H9 (cell line): Measurements from ENCODE around the gene TMEM116. TPM values are rescaled to one million over a fixed set of nuclear protein-coding genes. Genes with fewer than 3 reads are reported as not detected.

Source experiments
- DNase-seq: peaks from one replicate; pipeline ENCODE4 v3.0.0-alpha.2; 2017
- H2AFZ ChIP-seq: one replicate; pipeline ENCODE4 v1.6.1; 2013; ENCODE audit warnings: mild to moderate bottlenecking, low read length, control low read depth, moderate library complexity
- H2AK5ac ChIP-seq: 2 replicates; pipeline ENCODE4 v1.6.1; 2013; ENCODE audit warnings: low read length, control low read depth, mixed read lengths; ENCODE audit not compliant: insufficient read length
- H2BK120ac ChIP-seq: one replicate; pipeline ENCODE4 v1.6.1; 2013; ENCODE audit warnings: low read depth, mild to moderate bottlenecking, low read length, control low read depth, inconsistent platforms; ENCODE audit not compliant: poor library complexity, severe bottlenecking
- H2BK12ac ChIP-seq: 2 replicates; pipeline ENCODE4 v1.6.1; 2013; ENCODE audit warnings: low read length, control low read depth, mixed read lengths, low read depth; ENCODE audit not compliant: insufficient read length
- H2BK15ac ChIP-seq: 2 replicates; pipeline ENCODE4 v1.6.1; 2013; ENCODE audit warnings: low read depth, low read length, control low read depth
- H2BK20ac ChIP-seq: one replicate; pipeline ENCODE4 v1.6.1; 2013; ENCODE audit warnings: low read depth, mild to moderate bottlenecking, low read length, control low read depth, inconsistent platforms; ENCODE audit not compliant: poor library complexity, severe bottlenecking
- H2BK5ac ChIP-seq: 2 replicates; pipeline ENCODE4 v1.6.1; 2013; ENCODE audit warnings: low read length, control low read depth, mixed read lengths; ENCODE audit not compliant: insufficient read length
- H3K14ac ChIP-seq: 2 replicates; pipeline ENCODE4 v1.6.1; 2013; ENCODE audit warnings: low read length, control low read depth; ENCODE audit not compliant: insufficient read depth
- H3K18ac ChIP-seq: 2 replicates; pipeline ENCODE4 v1.6.1; 2013; ENCODE audit warnings: low read depth, mild to moderate bottlenecking, mixed read lengths, low read length, control low read depth; ENCODE audit not compliant: insufficient read length
- H3K23ac ChIP-seq: 2 replicates; pipeline ENCODE4 v1.6.1; 2013; ENCODE audit warnings: low read length, control low read depth, mixed read lengths, low read depth; ENCODE audit not compliant: insufficient read length
- H3K23me2 ChIP-seq: 2 replicates; pipeline ENCODE4 v1.6.1; 2013; ENCODE audit warnings: low read depth, mild to moderate bottlenecking, mixed read lengths, low read length, control low read depth; ENCODE audit not compliant: insufficient read length, poor library complexity, severe bottlenecking
- H3K27ac ChIP-seq: 2 replicates; pipeline ENCODE4 v1.5.1; 2013; ENCODE audit warnings: low read length, control low read depth, mixed read lengths, low read depth; ENCODE audit not compliant: insufficient read length
- H3K27me3 ChIP-seq: 2 replicates; pipeline ENCODE4 v1.6.1; 2013; ENCODE audit warnings: low read length, control low read depth, inconsistent platforms; ENCODE audit not compliant: insufficient read depth
- H3K4ac ChIP-seq: 2 replicates; pipeline ENCODE4 v1.6.1; 2013; ENCODE audit warnings: low read depth, mild to moderate bottlenecking, control low read depth, inconsistent platforms, low read length, moderate library complexity
- H3K4me1 ChIP-seq: 2 replicates; pipeline ENCODE4 v1.6.1; 2013; ENCODE audit warnings: low read length, control low read depth, inconsistent platforms; ENCODE audit not compliant: insufficient read depth
- H3K4me2 ChIP-seq: 2 replicates; pipeline ENCODE4 v1.6.1; 2013; ENCODE audit warnings: low read length, control low read depth, mixed read lengths; ENCODE audit not compliant: insufficient read length, insufficient read depth
- H3K56ac ChIP-seq: 2 replicates; pipeline ENCODE4 v1.6.1; 2013; ENCODE audit warnings: low read depth, mild to moderate bottlenecking, mixed read lengths, low read length, control low read depth; ENCODE audit not compliant: insufficient read length
- H3K79me1 ChIP-seq: 2 replicates; pipeline ENCODE4 v1.6.1; 2013; ENCODE audit warnings: low read depth, mild to moderate bottlenecking, moderate library complexity, low read length, control low read depth, inconsistent platforms; ENCODE audit not compliant: insufficient read depth, poor library complexity, severe bottlenecking
- H3K79me2 ChIP-seq: 2 replicates; pipeline ENCODE4 v1.6.1; 2013; ENCODE audit warnings: low read length, control low read depth, inconsistent platforms; ENCODE audit not compliant: insufficient read depth
- H3K9ac ChIP-seq: 2 replicates; pipeline ENCODE4 v1.6.1; 2013; ENCODE audit warnings: low read length, control low read depth, mixed read lengths; ENCODE audit not compliant: insufficient read length; ENCODE audit errors: extremely low read depth
- H3K9me3 ChIP-seq: one replicate; pipeline ENCODE4 v1.6.1; 2013; ENCODE audit warnings: low read depth, low read length, inconsistent platforms; ENCODE audit not compliant: control insufficient read depth
- H3T11ph ChIP-seq: one replicate; pipeline ENCODE4 v1.6.1; 2013; ENCODE audit warnings: mild to moderate bottlenecking, low read length, control low read depth, inconsistent platforms
- H4K20me1 ChIP-seq: one replicate; pipeline ENCODE4 v1.6.1; 2013; ENCODE audit not compliant: control insufficient read depth, insufficient read length, insufficient read depth
- H4K5ac ChIP-seq: 2 replicates; pipeline ENCODE4 v1.6.1; 2013; ENCODE audit warnings: low read depth, mild to moderate bottlenecking, mixed read lengths, low read length, control low read depth; ENCODE audit not compliant: insufficient read length
- H4K8ac ChIP-seq: replicated peaks from 2 replicates; pipeline ENCODE4 v1.6.1; 2013; ENCODE audit warnings: low read length, control low read depth, mixed read lengths, low read depth; ENCODE audit not compliant: insufficient read length
- H4K91ac ChIP-seq: 2 replicates; pipeline ENCODE4 v1.6.1; 2013; ENCODE audit warnings: low read depth, mild to moderate bottlenecking, moderate library complexity, mixed read lengths, low read length, control low read depth; ENCODE audit not compliant: insufficient read length
- H3K27ac Mint-ChIP-seq, 3 experiments: 2 replicates in 2 of 3; 3 replicates in 1 of 3; pipeline ENCODE4 v1.8.0; 2020 to 2021; ENCODE audit warnings: mixed read lengths in 3 of 3, mild to moderate bottlenecking in 1 of 3, moderate library complexity in 1 of 3
- H3K27me3 Mint-ChIP-seq: 2 replicates; pipeline ENCODE4 v1.8.0; 2021; ENCODE audit warnings: low read depth, mild to moderate bottlenecking, moderate library complexity, mixed read lengths
- H3K36me3 Mint-ChIP-seq, 3 experiments: 2 replicates in 2 of 3; 3 replicates in 1 of 3; pipeline ENCODE4 v1.8.0; 2020 to 2021; ENCODE audit warnings: low read depth in 3 of 3, mixed read lengths in 3 of 3; ENCODE audit not compliant: insufficient read depth in 1 of 3
- H3K4me1 Mint-ChIP-seq, 2 experiments: 2 replicates each; pipeline ENCODE4 v1.8.0; 2020; ENCODE audit warnings: mixed read lengths in 2 of 2
- H3K4me3 Mint-ChIP-seq, 2 experiments: 2 replicates in 1 of 2; 3 replicates in 1 of 2; pipeline ENCODE4 v1.8.0; 2020 to 2021; ENCODE audit warnings: mild to moderate bottlenecking in 2 of 2, mixed read lengths in 2 of 2, moderate library complexity in 1 of 2
- H3K9me3 Mint-ChIP-seq, 2 experiments: 2 replicates in 1 of 2; 3 replicates in 1 of 2; pipeline ENCODE4 v1.8.0; 2020; ENCODE audit warnings: mild to moderate bottlenecking in 2 of 2, mixed read lengths in 2 of 2, moderate library complexity in 1 of 2
- WGBS: extraction: QIAGEN DNeasy Blood & Tissue Kit; methylation state at CpG from one replicate; pipeline ENCODE4 v1.1.7; 2013; ENCODE audit warnings: missing lambda C conversion rate, low lambda C conversion rate, mixed read lengths; ENCODE audit not compliant: insufficient read length; ENCODE audit errors: extremely low coverage; 5-methylcytosine and 5-hydroxymethylcytosine counted together
- total RNA-seq: library from RNA; stranded (reverse); gene quantifications from 2 replicates; pipeline ENCODE4 v1.2.1, GENCODE V29; 2021
- TF ChIP-seq, protein P1 (sequence below): fragments of 200-600 bp; sonication (generic); conservative IDR thresholded peaks from 3 replicates; pipeline ENCODE4 v1.8.0; 2021; ENCODE audit warnings: antibody characterized with exemption, mild to moderate bottlenecking

TMEM116 gene
- total RNA-seq, 1 experiment from 2014 or later, result 10.8 TPM

DNA sequence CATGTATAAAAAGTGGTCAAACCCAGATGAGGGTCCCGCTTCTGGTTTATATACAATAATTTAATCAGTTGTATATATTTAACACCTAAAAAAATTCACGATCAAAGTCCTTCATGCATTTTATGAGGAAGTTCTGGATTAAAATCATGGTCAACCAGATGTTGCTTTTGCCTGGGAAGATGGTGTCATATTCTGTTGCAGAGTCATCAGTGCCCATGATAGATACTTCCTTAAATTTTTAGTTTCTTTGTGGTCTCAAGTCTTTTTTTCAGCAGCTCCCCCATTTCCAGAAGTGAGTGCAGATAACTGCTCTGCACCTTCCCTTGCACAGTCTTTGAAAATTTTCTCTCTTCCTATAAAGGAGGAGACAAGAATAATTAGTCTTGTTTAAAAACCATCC, 16.3 kb upstream of the TMEM116 start:
- H3K36me3 Mint-ChIP-seq, result peaks cover 20 to 60% (median 45%) of the 10 kb centered on the region in 3 experiments; a peak in 6 of 7 replicates
- Histone ChIP-seq H2BK5ac (no peak overlapping the region), H3K9me3 (no peaks in the 10 kb centered on the region), H3K4me2 (no peak overlapping the region), H2AFZ (no peak overlapping the region), H3K23me2 (no peaks in the 10 kb centered on the region), H4K91ac (no peak overlapping the region), H3K4me1 (no peaks in the 10 kb centered on the region), H3K56ac (no peak overlapping the region), H3K79me2 (no peaks in the 10 kb centered on the region), H2BK15ac (no peak overlapping the region), H4K20me1 (no peaks in the 10 kb centered on the region), H3K27me3 (no peaks in the 10 kb centered on the region), H4K8ac (no peak overlapping the region), H2BK12ac (no peak overlapping the region), H4K5ac (no peak overlapping the region), H2AK5ac (no peak overlapping the region), H3K9ac (no peak overlapping the region), H3T11ph (no peak overlapping the region), H2BK20ac (no peak overlapping the region), H3K4ac (no peak overlapping the region), H2BK120ac (no peak overlapping the region), H3K14ac (no peak overlapping the region), H3K79me1 (no peaks in the 10 kb centered on the region), H3K23ac (no peak overlapping the region), H3K27ac (no peak overlapping the region), H3K18ac (no peak overlapping the region)
- DNase-seq, result no peak
- no CpG with 5 or more reads among the region's 2 CpGs for WGBS
- peaks cover 9 to 16% of the 10 kb centered on the region in 2 experiments for H3K4me1 Mint-ChIP-seq
- TF ChIP-seq, protein P1, sequence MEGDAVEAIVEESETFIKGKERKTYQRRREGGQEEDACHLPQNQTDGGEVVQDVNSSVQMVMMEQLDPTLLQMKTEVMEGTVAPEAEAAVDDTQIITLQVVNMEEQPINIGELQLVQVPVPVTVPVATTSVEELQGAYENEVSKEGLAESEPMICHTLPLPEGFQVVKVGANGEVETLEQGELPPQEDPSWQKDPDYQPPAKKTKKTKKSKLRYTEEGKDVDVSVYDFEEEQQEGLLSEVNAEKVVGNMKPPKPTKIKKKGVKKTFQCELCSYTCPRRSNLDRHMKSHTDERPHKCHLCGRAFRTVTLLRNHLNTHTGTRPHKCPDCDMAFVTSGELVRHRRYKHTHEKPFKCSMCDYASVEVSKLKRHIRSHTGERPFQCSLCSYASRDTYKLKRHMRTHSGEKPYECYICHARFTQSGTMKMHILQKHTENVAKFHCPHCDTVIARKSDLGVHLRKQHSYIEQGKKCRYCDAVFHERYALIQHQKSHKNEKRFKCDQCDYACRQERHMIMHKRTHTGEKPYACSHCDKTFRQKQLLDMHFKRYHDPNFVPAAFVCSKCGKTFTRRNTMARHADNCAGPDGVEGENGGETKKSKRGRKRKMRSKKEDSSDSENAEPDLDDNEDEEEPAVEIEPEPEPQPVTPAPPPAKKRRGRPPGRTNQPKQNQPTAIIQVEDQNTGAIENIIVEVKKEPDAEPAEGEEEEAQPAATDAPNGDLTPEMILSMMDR, result no peak
- peak overlapping the region in 1 of 3 experiments; percentile 23; a peak in 1 of 7 replicates for H3K27ac Mint-ChIP-seq
- H3K4me3 Mint-ChIP-seq, result no peak overlapping the region
- no peaks in the 10 kb centered on the region for H3K9me3 Mint-ChIP-seq
- no peaks in the 10 kb centered on the region for H3K27me3 Mint-ChIP-seq
